Hippocampal formation (tissue), 2 donors: Measurements from ENCODE around the gene DISC1.
"Not testable (repeated sequence)": the region's sequence is repeated elsewhere in the genome, so short reads cannot be mapped to it uniquely, and the experiment has no call there.

ENCODE experiments used
- DNase-seq, 2 donors: peaks; one replicate each; lab custom pipeline; 2025; lab: John Stamatoyannopoulos, UW

The DISC1 gene

DNA sequence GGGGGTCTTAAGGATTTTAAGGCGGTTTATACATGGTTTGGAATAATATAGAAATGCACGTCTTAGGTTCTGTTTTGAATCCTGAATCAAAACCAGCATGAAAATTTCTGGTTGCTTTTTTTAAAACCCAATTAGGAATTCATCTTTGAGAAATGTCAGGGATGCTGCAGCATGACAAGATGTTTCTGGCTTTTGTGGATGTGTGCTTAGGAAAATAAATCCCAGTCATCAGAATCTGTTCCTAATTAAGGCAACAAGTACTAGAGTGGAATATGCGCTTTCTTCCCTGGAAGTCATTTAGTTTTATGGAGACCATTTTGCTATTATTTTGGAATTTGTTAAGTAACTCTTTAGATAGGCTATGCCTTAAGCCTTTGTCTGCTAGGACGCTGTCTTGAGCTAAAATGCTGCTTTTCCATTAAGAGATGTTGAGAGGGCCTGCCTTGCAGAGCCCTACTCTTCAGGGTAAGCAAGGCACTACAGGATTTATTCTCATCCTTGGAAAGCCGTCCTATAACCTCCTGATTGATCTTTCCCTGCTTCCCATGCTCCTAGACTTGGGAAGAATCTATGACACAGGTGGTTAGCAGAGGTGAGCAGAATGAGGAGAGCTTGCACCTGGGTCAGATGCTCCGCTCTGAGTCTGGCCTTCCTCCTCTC, 332.8 kb downstream of the DISC1 start:
- DNase-seq: no peak

DNA sequence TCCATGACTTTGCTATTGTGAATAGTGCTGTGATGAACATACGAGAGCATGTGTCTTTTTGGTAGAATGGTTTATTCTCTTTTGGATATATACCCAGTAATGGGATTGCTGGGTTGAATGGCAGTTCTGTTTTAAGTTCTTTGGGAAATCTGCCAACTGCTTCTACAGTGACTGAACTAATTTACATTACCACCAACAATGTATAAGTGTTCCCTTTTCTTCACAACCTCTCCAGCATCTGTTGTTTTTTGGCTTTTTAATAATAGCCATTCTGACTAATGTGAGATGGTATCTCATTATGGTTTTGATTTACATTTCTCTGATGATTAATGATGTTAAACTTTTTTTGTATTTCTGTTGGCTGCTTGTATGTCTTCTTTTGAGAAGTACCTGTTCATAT, 335.2 kb downstream of the DISC1 start:
- not testable (repeated sequence) for DNase-seq

DNA sequence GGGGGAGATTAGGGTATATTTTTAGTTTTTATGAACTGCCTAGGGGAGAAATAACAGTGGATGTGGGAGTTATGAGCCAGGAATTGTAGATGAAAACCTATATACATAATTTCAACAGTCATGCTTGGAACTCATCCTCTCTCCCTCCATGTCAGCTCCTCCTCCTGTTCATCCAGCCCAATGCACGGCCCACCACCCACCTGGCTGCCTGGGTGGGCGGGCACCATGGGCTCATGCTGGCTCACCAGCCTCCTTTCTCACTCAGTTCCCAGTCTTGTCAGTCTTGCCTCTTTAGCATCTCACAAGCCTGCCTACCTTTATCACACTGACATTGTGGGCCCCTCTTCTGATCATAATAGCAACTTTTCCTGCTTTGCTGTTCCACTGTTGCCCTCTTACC, 336.0 kb downstream of the DISC1 start:
- no peak for DNase-seq

DNA sequence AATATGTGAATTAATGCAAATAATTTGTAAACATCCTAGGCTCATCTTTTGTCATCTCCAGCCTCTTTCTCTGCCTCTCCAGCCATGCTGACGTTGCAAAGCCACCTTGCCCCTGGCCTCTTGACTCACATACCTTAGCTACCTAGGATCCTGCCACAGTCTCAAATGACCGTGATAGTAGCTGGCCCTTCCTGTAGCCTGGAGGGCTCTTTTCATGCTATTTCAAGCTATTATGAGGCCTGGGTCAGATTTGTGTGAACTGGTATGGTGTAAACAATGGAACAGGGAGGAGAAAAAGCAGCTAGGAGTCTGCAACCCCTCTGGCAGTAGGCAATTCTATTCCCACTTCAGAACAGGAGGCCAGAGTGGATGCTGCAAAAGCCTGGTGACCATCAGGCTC, 337.7 kb downstream of the DISC1 start:
- no peak for DNase-seq

DNA sequence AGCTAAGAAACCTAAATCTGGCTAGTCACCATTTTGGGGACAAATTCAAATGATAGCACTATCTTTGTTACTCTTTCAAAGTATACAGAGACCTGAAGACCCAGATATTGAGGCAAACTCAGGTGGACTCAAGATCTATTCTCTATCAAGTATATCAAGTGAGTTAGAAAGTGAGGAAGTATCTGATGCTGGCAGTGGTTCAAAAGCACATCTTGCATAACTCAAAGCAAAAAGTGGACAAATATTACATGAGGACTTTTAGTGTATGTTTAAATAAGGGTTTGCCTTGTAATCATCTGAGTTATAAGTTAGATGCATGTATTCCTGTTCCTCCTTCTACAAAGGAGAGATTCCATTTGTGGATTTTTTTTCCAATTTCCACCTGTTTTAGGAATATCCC, 338.4 kb downstream of the DISC1 start:
- no peak for DNase-seq

DNA sequence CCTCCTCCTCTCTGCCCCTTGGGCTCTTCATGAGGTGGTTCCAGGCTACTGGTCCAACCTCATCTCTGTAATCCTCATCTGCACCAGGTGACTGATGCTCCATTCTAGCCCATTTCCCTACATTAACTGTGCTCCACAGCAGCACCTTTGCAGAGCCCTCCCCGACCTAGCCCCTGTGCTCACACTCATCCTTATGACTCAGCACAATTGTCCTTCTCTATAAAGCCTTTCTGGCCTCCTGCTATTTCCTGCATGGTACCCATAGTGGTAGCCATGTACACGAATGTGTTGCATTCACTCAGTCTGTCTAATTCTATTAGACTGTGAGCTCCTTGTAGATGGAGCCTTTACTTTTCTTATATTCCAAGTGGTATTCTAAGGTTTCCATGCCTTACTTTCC, 339.0 kb downstream of the DISC1 start:
- DNase-seq: no peak

DNA sequence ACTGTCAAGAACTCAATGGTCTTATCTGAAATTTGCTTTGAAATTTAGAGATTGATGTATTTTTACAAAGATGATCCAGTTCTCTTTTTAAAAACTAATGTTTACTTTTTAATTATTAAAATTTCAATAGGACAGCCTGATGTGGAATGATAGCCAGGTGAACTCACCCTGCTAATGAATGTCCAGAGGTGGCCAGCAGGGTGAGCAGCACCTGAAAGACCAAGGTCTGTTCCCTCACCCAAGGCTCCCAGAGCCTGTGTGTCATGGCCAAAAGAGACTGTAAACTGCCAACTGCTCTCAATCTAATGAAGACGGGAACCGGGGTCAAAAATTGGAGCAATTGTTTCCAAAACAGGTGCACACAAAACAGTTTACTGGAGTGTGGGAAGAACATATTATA, 340.4 kb downstream of the DISC1 start:
- DNase-seq: no peak

DNA sequence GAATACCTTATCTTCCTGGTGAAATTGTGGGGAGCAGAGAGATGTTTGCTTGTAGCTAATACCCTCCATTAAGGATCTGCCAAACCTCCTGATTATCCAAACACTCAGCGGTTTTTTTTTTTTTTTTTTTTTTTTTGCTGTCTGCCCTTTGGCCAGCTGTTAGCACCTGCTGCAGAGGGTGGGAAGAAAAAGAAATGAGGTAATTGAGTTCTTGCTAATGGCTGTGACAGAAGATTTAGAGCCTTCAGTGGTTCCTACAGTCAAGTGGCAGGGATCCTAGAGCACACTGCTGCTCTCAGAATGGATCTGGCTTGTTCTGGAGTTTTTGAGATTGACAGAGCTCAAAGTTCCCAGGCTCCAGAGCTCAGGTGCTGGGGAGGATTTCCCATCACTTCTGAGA, 342.5 kb downstream of the DISC1 start:
- no peak for DNase-seq

DNA sequence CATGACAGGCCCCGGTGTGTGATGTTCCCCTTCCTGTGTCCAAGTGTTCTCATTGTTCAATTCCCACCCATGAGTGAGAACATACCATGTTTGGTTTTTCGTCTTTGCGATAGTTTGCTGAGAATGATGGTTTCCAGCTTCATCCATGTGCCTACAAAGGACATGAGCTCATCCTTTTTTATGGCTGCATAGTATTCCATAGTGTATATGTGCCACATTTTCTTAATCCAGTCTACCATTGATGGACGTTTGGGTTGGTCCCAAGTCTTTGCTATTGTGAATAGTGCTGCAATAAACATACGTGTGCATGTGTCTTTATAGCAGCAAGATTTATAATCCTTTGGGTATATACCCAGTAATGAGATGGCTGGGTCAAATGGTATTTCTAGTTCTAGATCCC, 343.2 kb downstream of the DISC1 start:
- not testable (repeated sequence) for DNase-seq

DNA sequence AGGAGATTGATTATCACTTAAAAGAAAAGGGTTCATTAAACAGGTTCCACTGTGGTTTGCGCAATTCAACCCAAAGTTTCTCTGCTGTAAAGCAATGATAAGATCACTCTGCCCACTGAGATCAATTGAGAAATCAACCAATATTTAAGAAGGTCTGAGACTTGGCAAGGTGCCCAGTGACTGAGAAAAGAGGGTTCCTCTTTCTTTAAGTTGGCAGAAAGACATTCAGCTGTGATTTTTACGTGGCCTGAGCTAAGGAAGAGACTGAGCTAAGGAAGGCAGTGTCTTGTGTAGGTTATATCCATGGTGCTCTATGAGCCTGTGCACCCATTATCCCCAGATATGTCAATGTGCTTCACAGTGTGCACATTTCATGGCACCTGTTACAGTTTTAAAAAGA, 344.1 kb downstream of the DISC1 start:
- DNase-seq: no peak

DNA sequence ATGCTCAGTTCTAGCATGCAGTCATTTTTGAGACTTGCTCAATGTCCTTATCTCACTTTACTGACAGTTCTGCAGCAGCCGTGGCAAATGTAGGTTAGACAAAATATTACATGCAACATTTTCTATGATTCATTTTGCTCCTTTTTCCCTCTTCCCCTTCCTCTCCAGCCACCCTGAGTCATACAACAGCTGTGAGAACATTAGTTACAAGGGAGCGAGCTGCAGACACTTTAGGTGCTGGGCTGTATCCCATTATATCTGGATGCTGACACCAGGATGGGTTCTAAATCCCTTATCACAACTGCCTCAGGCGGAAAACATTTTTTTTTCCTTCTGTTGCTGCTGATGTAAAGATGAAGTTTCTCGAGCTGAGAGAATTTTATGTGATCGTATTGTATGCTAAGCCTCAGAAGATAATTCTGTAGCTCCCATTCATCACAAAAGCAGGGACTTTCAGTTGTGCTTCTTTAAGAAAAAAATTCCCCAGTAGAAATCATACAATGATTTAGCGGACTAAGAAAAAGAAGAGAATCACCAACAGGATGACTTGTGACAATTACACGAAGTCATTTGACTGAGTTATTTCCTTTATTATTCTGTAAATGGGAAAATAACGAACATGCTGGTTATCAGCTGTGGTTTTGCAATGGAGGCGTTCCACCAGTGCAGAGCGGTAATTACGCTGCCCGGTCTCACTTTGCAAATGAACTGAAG, 345.0 kb downstream of the DISC1 start:
- no peak for DNase-seq

DNA sequence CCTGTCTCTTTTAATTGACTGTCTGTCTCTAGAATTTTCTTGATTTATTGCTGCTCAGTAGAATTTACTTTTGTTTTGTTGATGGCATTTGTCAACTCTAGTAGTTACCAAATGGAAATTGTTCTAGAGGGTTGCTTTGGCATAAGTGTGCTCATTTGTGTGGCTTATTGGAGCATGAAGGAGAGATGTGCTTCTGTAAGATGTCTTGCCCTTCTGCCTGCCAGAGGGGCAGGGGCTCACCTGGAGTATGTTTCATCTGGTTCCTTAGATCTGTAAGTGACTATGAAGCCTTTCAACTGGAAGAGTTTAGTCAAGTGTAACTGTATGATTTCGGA, 345.5 kb downstream of the DISC1 start:
- no peak for DNase-seq

DNA sequence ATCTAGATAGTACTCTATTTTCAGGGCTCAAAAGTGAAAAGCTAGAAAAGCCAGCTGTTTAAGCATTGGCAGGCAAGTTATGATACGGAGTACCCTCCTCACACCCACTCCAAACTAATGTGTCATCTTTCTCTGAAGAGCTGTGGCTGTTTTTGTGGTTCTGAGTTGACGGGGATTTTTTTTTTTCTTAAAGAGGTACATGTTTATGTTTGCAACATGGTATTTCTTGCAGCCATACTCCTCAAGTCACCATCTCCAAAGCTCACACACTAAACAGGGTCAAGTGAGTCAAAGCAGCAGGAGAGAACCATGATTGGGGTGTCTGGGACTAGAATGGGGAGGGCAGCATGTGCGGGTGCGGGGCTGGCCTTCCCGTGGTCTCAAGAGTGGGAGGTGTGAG, 347.2 kb downstream of the DISC1 start:
- no peak for DNase-seq

DNA sequence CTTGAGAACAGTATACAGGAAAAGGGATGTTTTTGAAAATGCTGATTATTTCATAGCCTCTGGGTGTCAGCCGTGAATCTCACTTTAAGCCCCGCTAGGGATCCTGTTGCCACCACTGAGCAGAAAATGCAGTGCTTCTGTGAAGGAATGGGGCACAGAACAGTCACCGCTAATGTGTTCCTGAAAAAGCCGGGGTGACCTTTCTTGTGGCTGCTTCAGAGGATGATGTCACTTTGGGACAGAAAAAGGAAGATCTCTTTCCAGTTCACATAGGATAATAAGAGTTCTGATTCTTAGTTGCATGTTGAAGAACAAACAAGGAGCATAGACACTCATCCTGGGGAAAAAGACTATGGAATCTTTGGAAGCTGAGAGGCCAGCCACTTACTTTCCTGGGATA, 349.6 kb downstream of the DISC1 start:
- no peak for DNase-seq

DNA sequence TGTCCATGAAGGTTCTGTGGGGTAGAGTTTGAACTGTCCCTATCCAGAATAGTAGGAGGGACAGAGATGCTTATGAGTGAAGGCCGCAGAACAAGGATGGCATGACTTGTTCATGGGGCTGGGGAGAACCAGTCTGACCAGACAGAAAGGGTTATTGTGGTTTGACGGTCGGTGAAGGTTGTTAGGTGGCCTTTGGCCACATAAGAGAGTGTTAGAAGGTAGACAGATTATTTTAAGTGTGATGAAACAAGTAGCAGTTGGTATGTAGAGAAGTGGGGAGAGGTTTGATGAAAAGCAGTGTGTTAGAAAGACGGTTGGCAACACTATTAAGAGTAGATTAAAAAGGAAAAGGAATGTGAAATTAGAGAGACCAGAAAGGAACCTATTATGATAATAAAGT, 355.1 kb downstream of the DISC1 start:
- no peak for DNase-seq

DNA sequence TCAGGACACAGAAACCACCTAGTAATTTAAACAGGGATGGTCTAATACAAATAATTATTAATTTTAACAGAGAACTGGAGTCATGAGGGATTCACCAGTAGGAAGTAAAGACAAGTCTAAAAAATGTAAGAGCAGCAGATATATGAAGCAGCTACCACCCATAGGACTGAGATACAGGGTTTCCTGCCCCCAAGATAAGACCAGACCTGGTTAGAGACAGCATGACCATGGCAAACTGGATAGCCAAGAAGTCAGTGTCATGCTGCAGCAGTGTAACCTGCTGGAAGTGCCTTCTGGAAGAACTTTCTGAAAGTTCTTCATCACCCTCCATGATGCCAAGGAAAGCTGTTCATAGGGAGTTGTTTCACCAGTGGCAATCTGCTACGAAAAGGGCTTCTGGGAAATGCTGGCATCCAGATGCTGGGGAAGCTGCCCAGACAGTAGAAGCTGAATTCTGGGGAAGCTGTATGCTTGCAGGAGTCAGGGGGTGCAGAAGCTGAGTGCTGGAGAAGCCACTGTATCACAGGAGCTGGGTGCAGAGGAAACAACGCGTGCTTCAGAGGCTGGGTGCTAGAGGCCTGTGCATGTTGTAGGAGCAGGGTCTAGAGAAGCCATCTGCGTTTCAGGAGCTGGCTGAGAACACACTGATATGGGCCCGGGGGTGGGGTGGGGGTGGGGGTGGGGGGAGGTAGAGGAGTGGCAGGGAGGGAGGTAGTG, 356.4 kb downstream of the DISC1 start:
- DNase-seq: no peak

DNA sequence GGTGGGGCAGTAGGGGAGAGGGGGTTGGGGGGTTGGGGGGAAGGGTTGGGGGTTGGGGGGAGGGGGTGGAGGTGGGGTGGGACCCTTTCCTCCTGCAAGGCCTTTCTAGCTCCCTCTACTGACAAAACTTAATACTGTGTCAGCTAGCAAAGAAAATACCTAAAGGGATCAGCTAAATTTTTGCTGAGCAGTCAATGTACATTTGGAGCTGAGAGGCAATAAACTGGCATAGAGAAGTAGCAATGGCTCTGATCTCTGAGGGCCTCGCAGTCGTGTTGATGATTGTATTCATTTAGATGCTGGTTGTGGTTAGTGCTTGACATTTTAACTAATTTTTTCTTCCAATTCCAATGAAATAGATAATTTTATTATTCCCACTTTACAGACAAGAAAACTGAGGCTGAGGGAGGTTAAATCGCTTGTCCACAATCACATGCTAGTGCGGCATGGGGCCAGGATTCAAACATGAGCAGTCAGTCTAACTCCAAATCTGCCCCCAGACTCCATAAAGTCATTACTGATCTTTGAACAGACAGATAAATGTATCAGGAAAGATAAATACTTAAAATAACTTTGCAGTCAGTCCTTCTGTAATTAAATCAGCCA, 357.1 kb downstream of the DISC1 start:
- DNase-seq: no peak

DNA sequence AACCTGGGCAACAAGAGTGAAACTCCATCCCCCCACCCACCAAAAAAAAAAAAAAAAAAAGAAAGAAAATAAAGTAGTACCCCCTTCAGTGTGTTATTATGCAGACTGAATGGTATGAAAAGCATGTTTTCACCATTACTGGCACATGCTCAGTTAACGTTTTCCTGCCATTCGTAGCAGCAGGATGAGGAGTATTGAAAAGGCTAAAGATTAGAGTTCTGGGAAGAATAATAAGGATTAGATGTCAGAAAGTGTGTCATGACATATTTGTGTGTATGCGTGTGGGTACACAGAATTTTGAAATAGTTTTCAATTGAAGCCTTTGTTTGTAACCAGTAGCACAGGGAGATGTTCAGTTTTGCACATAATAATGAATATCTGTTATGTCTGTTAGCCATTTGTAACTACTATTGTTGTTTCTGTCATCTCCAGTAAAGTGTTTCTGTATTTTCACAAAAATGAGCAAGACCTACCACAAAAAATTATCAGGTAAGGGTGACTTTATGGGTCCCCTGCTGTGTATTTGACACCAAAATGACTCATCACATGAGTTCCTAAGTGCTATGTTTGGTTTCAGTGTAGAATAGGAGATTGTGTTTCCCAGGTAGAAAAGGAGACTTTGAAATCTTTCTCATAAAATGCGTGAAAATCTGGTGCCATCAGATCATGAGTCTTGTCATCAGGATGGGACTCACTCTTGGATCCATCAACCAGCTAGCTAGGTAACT, 358.9 kb downstream of the DISC1 start:
- no peak for DNase-seq

DNA sequence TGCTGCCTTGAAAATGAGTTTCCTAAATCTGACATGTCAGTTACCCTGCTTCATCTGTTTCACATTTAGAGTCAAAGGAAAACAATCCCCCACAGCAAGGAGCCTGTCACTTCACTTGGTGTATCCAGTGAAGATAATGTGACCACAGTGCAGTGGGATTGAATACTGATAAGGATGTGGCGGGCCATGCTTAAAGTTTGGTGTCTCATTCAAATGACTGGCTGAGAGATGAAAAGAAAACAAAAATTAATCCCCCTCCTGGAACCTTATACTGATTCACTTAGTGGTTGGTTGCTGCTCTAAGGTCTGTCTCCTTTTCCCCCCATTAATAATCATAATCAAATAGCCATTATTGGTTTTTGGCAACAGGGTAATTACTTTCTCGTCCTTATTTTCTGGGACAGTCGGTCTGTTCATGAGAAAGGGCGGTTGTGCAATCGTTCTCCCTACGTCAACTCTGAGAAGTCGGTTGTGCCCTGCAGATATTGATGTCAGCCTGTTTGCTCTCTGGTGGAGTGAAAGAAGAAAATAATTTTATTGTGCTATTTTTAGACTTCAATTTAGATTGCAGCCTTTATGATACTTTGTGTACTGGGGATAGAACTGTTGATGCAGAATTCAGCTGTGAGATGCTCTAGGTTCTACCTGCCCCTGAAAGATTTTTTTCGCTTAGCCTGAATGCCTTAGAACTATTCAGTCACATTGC, 360.2 kb downstream of the DISC1 start:
- DNase-seq: no peak

DNA sequence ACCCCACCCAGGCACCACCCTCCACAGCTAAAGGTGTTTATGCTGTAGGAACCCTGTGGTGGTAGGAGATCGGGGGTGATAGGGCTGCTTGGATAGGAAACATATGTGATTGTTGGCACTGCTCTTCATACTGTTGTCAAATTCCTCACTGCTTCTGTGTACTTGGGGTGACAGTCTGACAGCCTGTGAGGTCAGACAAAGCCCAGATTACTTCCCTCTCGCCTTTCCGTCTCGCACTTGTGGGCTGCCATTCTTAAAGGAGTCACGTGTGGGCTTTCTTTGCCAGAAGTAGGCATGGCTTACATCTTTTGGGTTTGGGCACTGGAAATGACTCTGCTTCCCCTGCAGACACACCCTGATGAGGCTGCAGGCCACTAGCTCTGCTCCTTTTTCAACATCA, 363.8 kb downstream of the DISC1 start:
- DNase-seq: no peak

DNA sequence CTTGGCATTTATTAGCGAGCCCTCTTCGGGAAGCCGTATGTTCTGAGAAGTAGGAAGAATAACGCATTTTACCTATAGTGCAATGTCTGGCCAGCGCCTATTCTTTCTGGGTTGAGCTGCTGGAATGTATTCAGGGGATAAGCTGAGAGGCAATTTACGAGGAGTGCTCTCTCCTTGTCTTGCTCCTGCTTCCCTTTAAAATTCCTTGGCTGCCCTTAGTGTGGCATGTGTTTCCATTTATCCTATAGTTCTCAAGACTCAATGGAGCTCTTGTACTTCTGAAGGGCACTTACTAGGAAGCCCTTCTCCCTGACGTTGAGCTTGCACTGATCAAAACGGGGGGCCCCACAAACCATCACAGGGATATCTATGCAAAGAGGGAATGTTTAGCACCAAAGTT, 364.6 kb downstream of the DISC1 start:
- DNase-seq: no peak

DNA sequence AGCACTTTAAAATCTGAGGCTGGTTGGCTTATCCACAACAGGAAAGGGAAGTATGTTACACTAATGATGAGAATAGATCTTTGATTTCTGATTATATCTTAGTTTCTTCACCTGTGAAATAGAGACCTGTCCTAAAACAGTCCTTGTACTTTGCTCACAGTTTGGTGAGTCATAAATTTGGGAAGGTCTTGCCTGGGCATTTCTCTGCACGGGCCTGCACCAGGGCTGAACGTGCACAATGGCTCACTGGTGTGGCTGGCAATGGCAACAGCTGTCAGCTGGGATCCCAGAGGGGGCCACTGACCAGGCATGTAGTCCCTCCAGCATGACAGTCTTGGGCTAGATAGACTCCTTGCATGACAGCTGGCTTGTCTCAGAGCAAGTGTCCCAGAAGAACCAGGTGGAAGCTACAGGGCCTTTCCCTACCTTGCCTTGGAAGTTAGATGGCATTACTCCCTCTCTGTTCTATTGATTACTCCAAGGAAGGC, 367.4 kb downstream of the DISC1 start:
- no peak for DNase-seq
